SK-N-SH treated with all-trans-retinoic acid at 6 μM for 48 hours (cell line): ENCODE data around the gene GART.
"Not testable (repeated sequence)": the region's sequence is repeated elsewhere in the genome, so short reads cannot be mapped to it uniquely, and the experiment has no call there.

Source experiments
- ATAC-seq: fragments of 200-7000 bp; cut with Tn5 transposase; 3 replicates; pipeline ENCODE4 v1.9.1; 2020; ENCODE audit warnings: mild to moderate bottlenecking, moderate library complexity
- ARNTL ChIP-seq: fragments of 450-650 bp; formaldehyde crosslinking; IDR thresholded peaks from 2 replicates; pipeline ENCODE4 v1.5.0; 2020; ENCODE audit warnings: low read depth, mild to moderate bottlenecking, moderate library complexity, borderline replicate concordance
- BACH2 ChIP-seq: fragments of 250-450 bp; sonication (Bioruptor Pico); IDR thresholded peaks from 2 replicates; pipeline ENCODE4 v1.9.0; 2021; ENCODE audit warnings: mild to moderate bottlenecking, borderline replicate concordance
- CREB5 ChIP-seq: fragments of 250-450 bp; sonication (Bioruptor Pico); IDR thresholded peaks from 2 replicates; pipeline ENCODE4 v1.5.1; 2020; ENCODE audit warnings: low read depth, mild to moderate bottlenecking, moderate library complexity
- CSDC2 ChIP-seq: fragments of 250-450 bp; sonication (Bioruptor Pico); IDR thresholded peaks from 2 replicates; pipeline ENCODE4 v1.5.0; 2020; ENCODE audit warnings: mild to moderate bottlenecking, moderate library complexity
- CSRNP3 ChIP-seq: fragments of 250-450 bp; sonication (Bioruptor Pico); IDR thresholded peaks from 2 replicates; pipeline ENCODE4 v1.5.1; 2021; ENCODE audit warnings: mild to moderate bottlenecking, moderate library complexity
- ESRRG ChIP-seq: fragments of 250-450 bp; sonication (Bioruptor Pico); IDR thresholded peaks from 2 replicates; pipeline ENCODE4 v1.6.1; 2021; ENCODE audit warnings: mild to moderate bottlenecking
- OSR1 ChIP-seq: fragments of 250-450 bp; sonication (Bioruptor Pico); IDR thresholded peaks from 2 replicates; pipeline ENCODE4 v1.8.0; 2022; ENCODE audit warnings: moderate library complexity, mild to moderate bottlenecking, inconsistent platforms
- POU6F1 ChIP-seq: fragments of 250-450 bp; sonication (Bioruptor Pico); IDR thresholded peaks from 2 replicates; pipeline ENCODE4 v1.8.0; 2021; ENCODE audit warnings: low read depth, mild to moderate bottlenecking, moderate library complexity, borderline replicate concordance
- PPARA ChIP-seq: fragments of 250-450 bp; sonication (Bioruptor Pico); IDR thresholded peaks from 2 replicates; pipeline ENCODE4 v1.5.0; 2020; ENCODE audit warnings: mild to moderate bottlenecking, borderline replicate concordance
- RARB ChIP-seq: fragments of 250-450 bp; sonication (Bioruptor Pico); IDR thresholded peaks from 2 replicates; pipeline ENCODE4 v1.8.0; 2021; ENCODE audit warnings: mild to moderate bottlenecking, moderate library complexity
- SNAI2 ChIP-seq: fragments of 250-450 bp; sonication (Bioruptor Pico); IDR thresholded peaks from 2 replicates; pipeline ENCODE4 v1.5.0; 2020; ENCODE audit warnings: mild to moderate bottlenecking, moderate library complexity
- TOX ChIP-seq: fragments of 250-450 bp; sonication (Bioruptor Pico); IDR thresholded peaks from 2 replicates; pipeline ENCODE4 v1.8.0; 2021; ENCODE audit warnings: mild to moderate bottlenecking, moderate library complexity, borderline replicate concordance
- ZFP3 ChIP-seq: fragments of 250-450 bp; sonication (Bioruptor Pico); IDR thresholded peaks from 2 replicates; pipeline ENCODE4 v1.5.0; 2020; ENCODE audit warnings: mild to moderate bottlenecking, moderate library complexity
- ZFP30 ChIP-seq: fragments of 450-650 bp; formaldehyde crosslinking; IDR thresholded peaks from 2 replicates; pipeline ENCODE4 v1.5.0; 2022; ENCODE audit warnings: mild to moderate bottlenecking, moderate library complexity
- ZNF565 ChIP-seq: fragments of 450-650 bp; formaldehyde crosslinking; conservative IDR thresholded peaks from 2 replicates; pipeline ENCODE4 v1.5.0; 2020; ENCODE audit warnings: low read depth, mild to moderate bottlenecking, moderate library complexity
- ZNF8 ChIP-seq: fragments of 450-650 bp; formaldehyde crosslinking; IDR thresholded peaks from 2 replicates; pipeline ENCODE4 v1.5.0; 2020; ENCODE audit warnings: mild to moderate bottlenecking, moderate library complexity
- TF ChIP-seq, protein P1 (sequence below): fragments of 250-450 bp; sonication (Bioruptor Pico); IDR thresholded peaks from 2 replicates; pipeline ENCODE4 v1.8.0; 2020; ENCODE audit warnings: mild to moderate bottlenecking, moderate library complexity, borderline replicate concordance
- TF ChIP-seq, protein P2 (sequence below): fragments of 250-450 bp; sonication (Bioruptor Pico); IDR thresholded peaks from 2 replicates; pipeline ENCODE4 v1.5.0; 2020; ENCODE audit warnings: mild to moderate bottlenecking, moderate library complexity

GART gene

DNA sequence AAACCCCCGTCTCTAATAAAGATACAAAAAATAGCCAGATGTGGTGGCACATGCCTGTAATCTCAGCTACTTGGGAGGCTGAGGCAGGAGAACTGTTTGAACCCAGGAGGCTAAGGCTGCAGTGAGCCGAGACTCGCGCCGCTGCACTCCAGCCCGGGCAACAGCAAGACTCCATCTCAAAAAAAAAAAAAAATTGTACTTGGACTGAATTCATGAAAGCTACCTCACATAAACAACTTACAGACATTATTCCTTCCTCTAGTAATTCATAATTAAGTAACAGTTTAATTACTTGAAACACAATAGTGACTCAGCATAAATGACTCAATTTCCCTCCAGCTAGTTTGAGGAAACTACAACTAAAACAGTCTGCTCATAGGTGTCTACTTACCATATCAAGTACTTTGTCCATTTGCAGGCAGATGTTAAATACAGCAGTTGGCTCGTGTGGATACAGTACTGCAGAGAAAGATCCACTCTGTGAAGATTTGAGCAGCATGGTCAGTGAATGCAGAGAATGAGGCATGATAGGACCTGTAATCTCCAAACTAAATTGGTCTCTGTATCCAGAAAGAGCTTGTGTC is 37.1 kb upstream of the GART start:
- TF ChIP-seq SNAI2 (CRISPR knock-in tag), result no peak
- TF ChIP-seq, protein P1, sequence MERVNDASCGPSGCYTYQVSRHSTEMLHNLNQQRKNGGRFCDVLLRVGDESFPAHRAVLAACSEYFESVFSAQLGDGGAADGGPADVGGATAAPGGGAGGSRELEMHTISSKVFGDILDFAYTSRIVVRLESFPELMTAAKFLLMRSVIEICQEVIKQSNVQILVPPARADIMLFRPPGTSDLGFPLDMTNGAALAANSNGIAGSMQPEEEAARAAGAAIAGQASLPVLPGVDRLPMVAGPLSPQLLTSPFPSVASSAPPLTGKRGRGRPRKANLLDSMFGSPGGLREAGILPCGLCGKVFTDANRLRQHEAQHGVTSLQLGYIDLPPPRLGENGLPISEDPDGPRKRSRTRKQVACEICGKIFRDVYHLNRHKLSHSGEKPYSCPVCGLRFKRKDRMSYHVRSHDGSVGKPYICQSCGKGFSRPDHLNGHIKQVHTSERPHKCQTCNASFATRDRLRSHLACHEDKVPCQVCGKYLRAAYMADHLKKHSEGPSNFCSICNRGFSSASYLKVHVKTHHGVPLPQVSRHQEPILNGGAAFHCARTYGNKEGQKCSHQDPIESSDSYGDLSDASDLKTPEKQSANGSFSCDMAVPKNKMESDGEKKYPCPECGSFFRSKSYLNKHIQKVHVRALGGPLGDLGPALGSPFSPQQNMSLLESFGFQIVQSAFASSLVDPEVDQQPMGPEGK, result no peak
- peak; percentile 46; the same call in 1 of the 2 replicates for TF ChIP-seq BACH2
- no peak for TF ChIP-seq ZNF565 (CRISPR knock-in tag)
- ATAC-seq, result peak; percentile 22; the same call in 2 of the 3 replicates

DNA sequence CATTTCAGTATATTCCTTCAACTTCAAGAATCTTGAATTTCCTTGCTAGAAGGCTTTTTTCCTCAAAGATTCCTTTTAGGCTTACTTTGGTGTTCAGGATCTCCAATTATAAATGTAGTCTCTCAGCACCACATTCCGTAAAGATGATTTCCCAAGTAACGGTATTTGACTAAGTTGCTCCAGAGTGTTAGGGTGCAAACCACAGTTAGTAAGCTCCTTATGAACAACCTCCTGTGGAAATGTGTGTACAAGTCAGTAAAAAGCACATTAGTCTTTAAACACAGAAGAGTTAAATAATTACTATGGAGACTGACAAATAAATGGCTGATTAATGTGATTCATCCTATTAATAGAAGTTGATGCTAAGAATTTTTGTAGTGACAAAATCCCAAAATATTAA is 36.3 kb upstream of the GART start:
- TF ChIP-seq PPARA, result no peak
- TF ChIP-seq ARNTL (CRISPR knock-in tag), result no peak
- no peak for TF ChIP-seq POU6F1 (CRISPR knock-in tag)
- TF ChIP-seq ZNF565 (CRISPR knock-in tag), result no peak
- no peak for TF ChIP-seq RARB
- no peak for TF ChIP-seq ZFP30
- no peak for TF ChIP-seq ESRRG (CRISPR knock-in tag)
- TF ChIP-seq, protein P2, sequence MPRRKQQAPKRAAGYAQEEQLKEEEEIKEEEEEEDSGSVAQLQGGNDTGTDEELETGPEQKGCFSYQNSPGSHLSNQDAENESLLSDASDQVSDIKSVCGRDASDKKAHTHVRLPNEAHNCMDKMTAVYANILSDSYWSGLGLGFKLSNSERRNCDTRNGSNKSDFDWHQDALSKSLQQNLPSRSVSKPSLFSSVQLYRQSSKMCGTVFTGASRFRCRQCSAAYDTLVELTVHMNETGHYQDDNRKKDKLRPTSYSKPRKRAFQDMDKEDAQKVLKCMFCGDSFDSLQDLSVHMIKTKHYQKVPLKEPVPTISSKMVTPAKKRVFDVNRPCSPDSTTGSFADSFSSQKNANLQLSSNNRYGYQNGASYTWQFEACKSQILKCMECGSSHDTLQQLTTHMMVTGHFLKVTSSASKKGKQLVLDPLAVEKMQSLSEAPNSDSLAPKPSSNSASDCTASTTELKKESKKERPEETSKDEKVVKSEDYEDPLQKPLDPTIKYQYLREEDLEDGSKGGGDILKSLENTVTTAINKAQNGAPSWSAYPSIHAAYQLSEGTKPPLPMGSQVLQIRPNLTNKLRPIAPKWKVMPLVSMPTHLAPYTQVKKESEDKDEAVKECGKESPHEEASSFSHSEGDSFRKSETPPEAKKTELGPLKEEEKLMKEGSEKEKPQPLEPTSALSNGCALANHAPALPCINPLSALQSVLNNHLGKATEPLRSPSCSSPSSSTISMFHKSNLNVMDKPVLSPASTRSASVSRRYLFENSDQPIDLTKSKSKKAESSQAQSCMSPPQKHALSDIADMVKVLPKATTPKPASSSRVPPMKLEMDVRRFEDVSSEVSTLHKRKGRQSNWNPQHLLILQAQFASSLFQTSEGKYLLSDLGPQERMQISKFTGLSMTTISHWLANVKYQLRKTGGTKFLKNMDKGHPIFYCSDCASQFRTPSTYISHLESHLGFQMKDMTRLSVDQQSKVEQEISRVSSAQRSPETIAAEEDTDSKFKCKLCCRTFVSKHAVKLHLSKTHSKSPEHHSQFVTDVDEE (CRISPR knock-in tag), result no peak
- no peak for TF ChIP-seq OSR1 (CRISPR knock-in tag)
- no peak for TF ChIP-seq ZNF8 (CRISPR knock-in tag)
- TF ChIP-seq CREB5, result no peak
- no peak for TF ChIP-seq TOX (CRISPR knock-in tag)
- TF ChIP-seq ZFP3 (CRISPR knock-in tag), result no peak
- no peak for TF ChIP-seq CSRNP3 (CRISPR knock-in tag)
- TF ChIP-seq CSDC2 (CRISPR knock-in tag), result no peak
- TF ChIP-seq, protein P1, result no peak
- no peak for TF ChIP-seq BACH2

GRCh38 chr21:33576741-33577141 is 34.8 kb upstream of the GART start:
- ATAC-seq, result not testable (repeated sequence)

More for the DNA sequence above, 36.3 kb upstream of the GART start:
- no peak for ATAC-seq
